GM23338 (cell line): ENCODE results near the gene RFX3. TPM values are rescaled to one million over a fixed set of nuclear protein-coding genes. Genes with fewer than 3 reads are reported as not detected.

ENCODE experiments used
- ATAC-seq: fragments of 200-7000 bp; cut with Tn5 transposase; 3 replicates; pipeline ENCODE4 v1.9.1; 2020
- DNase-seq: peaks from one replicate; pipeline ENCODE4 v3.0.0-alpha.2; 2015; ENCODE audit warnings: low spot score
- H2AFZ ChIP-seq: fragments of 200-600 bp; sonication (generic); 2 replicates; pipeline ENCODE4 v1.8.0; 2016; ENCODE audit warnings: antibody characterized with exemption, mild to moderate bottlenecking, moderate library complexity
- H3F3A ChIP-seq: fragments of 200-600 bp; sonication (generic); replicated peaks from 2 replicates; pipeline ENCODE4 v1.8.0; 2017; ENCODE audit warnings: antibody characterized with exemption, mixed run types, low read depth
- H3K27ac ChIP-seq: fragments of 200-600 bp; sonication (generic); 2 replicates; pipeline ENCODE4 v1.6.1; 2016; ENCODE audit warnings: low read depth
- H3K27me3 ChIP-seq: fragments of 200-600 bp; sonication (generic); 2 replicates; pipeline ENCODE4 v1.8.0; 2016; ENCODE audit warnings: mild to moderate bottlenecking, mixed run types, moderate library complexity; ENCODE audit not compliant: insufficient read depth
- H3K36me3 ChIP-seq: fragments of 200-600 bp; sonication (generic); 2 replicates; pipeline ENCODE4 v1.8.0; 2016; ENCODE audit warnings: mild to moderate bottlenecking; ENCODE audit not compliant: insufficient read depth
- H3K4me1 ChIP-seq: fragments of 200-600 bp; sonication (generic); 2 replicates; pipeline ENCODE4 v1.8.0; 2016; ENCODE audit warnings: mild to moderate bottlenecking, moderate library complexity; ENCODE audit not compliant: insufficient read depth
- H3K4me2 ChIP-seq: fragments of 200-600 bp; sonication (generic); 2 replicates; pipeline ENCODE4 v1.7.1; 2017; ENCODE audit warnings: mixed run types
- H3K4me3 ChIP-seq: fragments of 200-600 bp; sonication (generic); 2 replicates; pipeline ENCODE4 v1.6.1; 2016; ENCODE audit warnings: mixed run types
- H3K79me2 ChIP-seq: fragments of 200-600 bp; sonication (generic); replicated peaks from 2 replicates; pipeline ENCODE4 v1.8.0; 2017; ENCODE audit warnings: mild to moderate bottlenecking; ENCODE audit not compliant: insufficient read depth
- H3K9me2 ChIP-seq: fragments of 200-600 bp; sonication (generic); 2 replicates; pipeline ENCODE4 v1.8.0; 2017; ENCODE audit not compliant: insufficient read depth
- H4K20me1 ChIP-seq: fragments of 200-600 bp; sonication (generic); replicated peaks from 2 replicates; pipeline ENCODE4 v1.8.0; 2017; ENCODE audit warnings: mild to moderate bottlenecking; ENCODE audit not compliant: insufficient read depth
- H3K27ac Mint-ChIP-seq: 2 replicates; pipeline ENCODE4 v1.8.0; 2020; ENCODE audit warnings: inconsistent platforms, mild to moderate bottlenecking, moderate library complexity, mixed read lengths
- H3K27me3 Mint-ChIP-seq: 3 replicates; pipeline ENCODE4 v1.8.0; 2022; ENCODE audit warnings: low read depth, mild to moderate bottlenecking, moderate library complexity, mixed read lengths, inconsistent platforms; ENCODE audit not compliant: insufficient read depth, poor library complexity
- H3K36me3 Mint-ChIP-seq: 3 replicates; pipeline ENCODE4 v1.8.0; 2021; ENCODE audit warnings: low read depth, mild to moderate bottlenecking, inconsistent platforms, moderate library complexity, mixed read lengths
- H3K4me1 Mint-ChIP-seq: 3 replicates; pipeline ENCODE4 v1.8.0; 2020; ENCODE audit warnings: mild to moderate bottlenecking, inconsistent platforms, mixed read lengths
- H3K4me3 Mint-ChIP-seq: 3 replicates; pipeline ENCODE4 v1.8.0; 2021; ENCODE audit warnings: moderate library complexity, mild to moderate bottlenecking, inconsistent platforms, mixed read lengths
- H3K9me3 Mint-ChIP-seq: 3 replicates; pipeline ENCODE4 v1.8.0; 2020; ENCODE audit warnings: moderate library complexity, mild to moderate bottlenecking, inconsistent platforms, mixed read lengths
- CREB1 ChIP-seq: fragments of 250-450 bp; sonication (Bioruptor Pico); IDR thresholded peaks from 2 replicates; pipeline ENCODE4 v1.5.0; 2020; ENCODE audit warnings: low read depth, mild to moderate bottlenecking, moderate library complexity
- EZH2 ChIP-seq: fragments of 200-600 bp; sonication (generic); IDR thresholded peaks from one replicate; pipeline ENCODE4 v1.8.0; 2017; ENCODE audit warnings: antibody characterized with exemption, mild to moderate bottlenecking, low read depth; ENCODE audit not compliant: unreplicated experiment
- EZH2phosphoT487 ChIP-seq: fragments of 200-600 bp; sonication (generic); IDR thresholded peaks from one replicate; pipeline ENCODE4 v1.8.1; 2018; ENCODE audit warnings: antibody characterized with exemption; ENCODE audit not compliant: unreplicated experiment
- ZNF462 ChIP-seq: fragments of 250-450 bp; sonication (Bioruptor Pico); IDR thresholded peaks from 2 replicates; pipeline ENCODE4 v1.5.0; 2020; ENCODE audit warnings: mild to moderate bottlenecking, moderate library complexity
- polyA plus RNA-seq: library from polyadenylated mRNA; unstranded; fragments of >200 nt; fragmentation: Nextera tagmentation; extraction: Ambion mirVana; gene quantifications from 2 replicates; pipeline ENCODE4 v1.2.1, GENCODE V29; 2016
- total RNA-seq: library from RNA; depleted of rRNA; stranded (reverse); fragments of >200 nt; shearing (Covaris generic); gene quantifications from 2 replicates; pipeline ENCODE4 v1.2.3, GENCODE V29; 2014

RFX3 gene
- total and polyA plus RNA-seq, 2 experiments from 2014 or later, result 9.8 to 22.1 TPM

- no peak overlapping the region for H2AFZ ChIP-seq
- Mint-ChIP-seq H3K4me1 (peaks cover 9% of the 10 kb centered on the region; the same call in 2 of the 3 replicates), H3K36me3 (no peaks in the 10 kb centered on the region; the same call in 2 of the 3 replicates), H3K9me3 (no peaks in the 10 kb centered on the region), H3K4me3 (no peak overlapping the region), H3K27me3 (no peaks in the 10 kb centered on the region), H3K27ac (no peak overlapping the region)
- H3K27ac ChIP-seq, result no peak overlapping the region
- DNase-seq (no peak), ATAC-seq (no peak)
- H3K27me3 ChIP-seq, result no peaks in the 10 kb centered on the region
- no peak overlapping the region for H3K4me2 ChIP-seq
- H4K20me1 ChIP-seq, result no peaks in the 10 kb centered on the region
- H3K4me3 ChIP-seq, result no peak overlapping the region
- H3K9me2 ChIP-seq, result no peaks in the 10 kb centered on the region
- H3K36me3 ChIP-seq, result no peaks in the 10 kb centered on the region
- H3K79me2 ChIP-seq, result no peaks in the 10 kb centered on the region
- H3F3A ChIP-seq, result no peaks in the 10 kb centered on the region
- 0 out of 2 replicates have a peak, but pooled peaks cover 9% of the 10 kb centered on the region for H3K4me1 ChIP-seq
- TF ChIP-seq ZNF462 (no peak), EZH2 (no peak), EZH2phosphoT487 (no peak), CREB1 (CRISPR knock-in tag) (no peak)
Observed at GRCh38 chr9:3457175-3457574, 68.6 kb downstream of the RFX3 start.

- ATAC-seq (no peak), DNase-seq (no peak)
- Histone ChIP-seq H3K27ac (no peak overlapping the region), H3K4me2 (no peak overlapping the region), H3K36me3 (no peaks in the 10 kb centered on the region), H2AFZ (no peak overlapping the region), H4K20me1 (no peaks in the 10 kb centered on the region), H3K79me2 (no peaks in the 10 kb centered on the region), H3K9me2 (no peaks in the 10 kb centered on the region), H3K4me3 (no peak overlapping the region), H3K4me1 (0 out of 2 replicates have a peak, but pooled peaks cover 9% of the 10 kb centered on the region), H3F3A (no peaks in the 10 kb centered on the region), H3K27me3 (no peaks in the 10 kb centered on the region)
- no peak overlapping the region for H3K27ac Mint-ChIP-seq
- H3K36me3 Mint-ChIP-seq, result no peaks in the 10 kb centered on the region
- H3K27me3 Mint-ChIP-seq, result no peaks in the 10 kb centered on the region
- no peak for TF ChIP-seq CREB1 (CRISPR knock-in tag)
- H3K4me1 Mint-ChIP-seq, result peaks cover 9% of the 10 kb centered on the region; the same call in 2 of the 3 replicates
- H3K9me3 Mint-ChIP-seq, result no peaks in the 10 kb centered on the region
- H3K4me3 Mint-ChIP-seq, result no peak overlapping the region
Observed at GRCh38 chr9:3455717-3456116, 70.1 kb downstream of the RFX3 start.
